ENCODE results near the gene PBX1. TPM values are rescaled to one million over a fixed set of nuclear protein-coding genes. Genes with fewer than 3 reads are reported as not detected.
A peak's percentile ranks its signal among the peaks of the same experiment; 100 is the strongest.

The PBX1 gene
- total and polyA plus RNA-seq, 2 donors (not counting 3 experiments of a cell fraction or from before 2014, with no cell fraction given), result 10.7 to 24.1 TPM

GRCh38 chr1:164712131-164713036 is 153.4 kb downstream of the PBX1 start:
- no peaks in the 10 kb centered on the region for H4K20me1 ChIP-seq (replicated peaks; ENCODE audit: control insufficient read depth, extremely low read depth, insufficient read depth, low read length)
- no peaks in the 10 kb centered on the region for H3K9me1 ChIP-seq (replicated peaks; ENCODE audit: control insufficient read depth, extremely low read depth, insufficient read depth, low read length)
- peaks cover 26% of the 10 kb centered on the region for H3K4me1 ChIP-seq (ENCODE audit: control insufficient read depth, extremely low read depth, insufficient read depth, low read length)
- CTCF ChIA-PET, result interaction anchor here (1.1 to 1.3 kb wide), 4 partner anchors 9 to 38 kb away, joined by 3 to 6 read pairs (median 4); no protein-coding TSS in a partner anchor
- peak; percentile 71 for TF ChIP-seq GATA2 (IDR thresholded peaks at IDR 0.05; ENCODE audit: insufficient read depth, insufficient read length, low read depth, low read length)
- TF ChIP-seq, protein P1, sequence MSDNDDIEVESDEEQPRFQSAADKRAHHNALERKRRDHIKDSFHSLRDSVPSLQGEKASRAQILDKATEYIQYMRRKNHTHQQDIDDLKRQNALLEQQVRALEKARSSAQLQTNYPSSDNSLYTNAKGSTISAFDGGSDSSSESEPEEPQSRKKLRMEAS (IDR thresholded peaks at IDR 0.05; ENCODE audit: insufficient read depth, insufficient read length), result peak; percentile 90
- TF ChIP-seq, protein P2, sequence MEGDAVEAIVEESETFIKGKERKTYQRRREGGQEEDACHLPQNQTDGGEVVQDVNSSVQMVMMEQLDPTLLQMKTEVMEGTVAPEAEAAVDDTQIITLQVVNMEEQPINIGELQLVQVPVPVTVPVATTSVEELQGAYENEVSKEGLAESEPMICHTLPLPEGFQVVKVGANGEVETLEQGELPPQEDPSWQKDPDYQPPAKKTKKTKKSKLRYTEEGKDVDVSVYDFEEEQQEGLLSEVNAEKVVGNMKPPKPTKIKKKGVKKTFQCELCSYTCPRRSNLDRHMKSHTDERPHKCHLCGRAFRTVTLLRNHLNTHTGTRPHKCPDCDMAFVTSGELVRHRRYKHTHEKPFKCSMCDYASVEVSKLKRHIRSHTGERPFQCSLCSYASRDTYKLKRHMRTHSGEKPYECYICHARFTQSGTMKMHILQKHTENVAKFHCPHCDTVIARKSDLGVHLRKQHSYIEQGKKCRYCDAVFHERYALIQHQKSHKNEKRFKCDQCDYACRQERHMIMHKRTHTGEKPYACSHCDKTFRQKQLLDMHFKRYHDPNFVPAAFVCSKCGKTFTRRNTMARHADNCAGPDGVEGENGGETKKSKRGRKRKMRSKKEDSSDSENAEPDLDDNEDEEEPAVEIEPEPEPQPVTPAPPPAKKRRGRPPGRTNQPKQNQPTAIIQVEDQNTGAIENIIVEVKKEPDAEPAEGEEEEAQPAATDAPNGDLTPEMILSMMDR (IDR thresholded peaks at IDR 0.05; ENCODE audit: extremely low read depth in 1 of 2, insufficient read depth in 1 of 2, low read depth in 1 of 2, low read length in 2 of 2), result no peak
- TF ChIP-seq JUN (IDR thresholded peaks at IDR 0.05; ENCODE audit: borderline replicate concordance, insufficient read depth, insufficient read length, low read depth), result no peak
- no peak for TF ChIP-seq POLR2AphosphoS5 (IDR thresholded peaks at IDR 0.05; ENCODE audit: insufficient read depth, low read depth, low read length)
- no peak for TF ChIP-seq MYC (IDR thresholded peaks at IDR 0.05; ENCODE audit: low read depth, low read length)
- no peak for TF ChIP-seq EZH2 (IDR thresholded peaks at IDR 0.05; ENCODE audit: borderline replicate concordance, low read depth, low read length, severe bottlenecking)
- TF ChIP-seq POLR2A (IDR thresholded peaks at IDR 0.05; ENCODE audit: low read depth, low read length), result peak; percentile 73
- no peak for TF ChIP-seq FOS (IDR thresholded peaks at IDR 0.05; ENCODE audit: borderline replicate concordance, insufficient read depth, low read length)
- no peak overlapping the region for H2AFZ ChIP-seq (ENCODE audit: low read depth, low read length)
- no peak overlapping the region for H3K9ac ChIP-seq (replicated peaks; ENCODE audit: extremely low read depth, insufficient read depth, low read length)
- no peaks in the 10 kb centered on the region for H3K27me3 ChIP-seq (ENCODE audit: control insufficient read depth in 2 of 2, insufficient read depth in 2 of 2, low read length in 2 of 2)
- POLR2A ChIA-PET, result interaction anchor here (0.5 to 0.9 kb wide), 2 partner anchors 76 to 153 kb away, joined by 3 to 6 read pairs; partner anchors contain the start of gene PBX1
- peak; percentile 100 for DNase-seq (ENCODE audit: low read depth, low spot score)
- H3K27ac ChIP-seq (ENCODE audit: insufficient read depth, low read depth, low read length), result peak overlapping the region; percentile 29
- H3K4me3 ChIP-seq (replicated peaks in 1 of 3; ENCODE audit: insufficient read depth in 1 of 3, low read depth in 1 of 3, low read length in 3 of 3), result no peak overlapping the region
- no peak overlapping the region for H3K4me2 ChIP-seq (ENCODE audit: insufficient read depth, low read length)
- dilution Hi-C loops (cut with MboI; ENCODE audit: extremely low pct_ligation_motif_present, low sequenced_read_pairs) (no loop called here), intact Hi-C loops (cut with micrococcal nuclease) (loop anchor here (2.0 kb wide), 2 partner anchors 74 to 154 kb away; partner anchors contain the start of gene PBX1)
- no peaks in the 10 kb centered on the region for H3K79me2 ChIP-seq (ENCODE audit: control insufficient read depth, insufficient read depth, low read length)
- H3K36me3 ChIP-seq (ENCODE audit: control insufficient read depth in 2 of 2, extremely low read depth in 1 of 2, insufficient read depth in 2 of 2, low read length in 2 of 2), result no peaks in the 10 kb centered on the region
- BruUV-seq (replicated peaks), result no TSS peak
- no peaks in the 10 kb centered on the region for H3K9me3 ChIP-seq (replicated peaks; ENCODE audit: control insufficient read depth, insufficient read depth, low read length)
- peak; percentile 83 for FAIRE-seq
